GM12872 (cell line): ENCODE data around the gene ZBTB7A.

Experiments used
- TF ChIP-seq, protein P1 (sequence below): IDR thresholded peaks from 3 replicates; pipeline ENCODE4 v1.5.1; 2011; ENCODE audit warnings: low read depth, mild to moderate bottlenecking, low read length, moderate library complexity; ENCODE audit not compliant: insufficient read depth

ZBTB7A gene

GRCh38 chr19:4069331-4069959 lies 2.7 kb upstream of the ZBTB7A start:
- TF ChIP-seq, protein P1, sequence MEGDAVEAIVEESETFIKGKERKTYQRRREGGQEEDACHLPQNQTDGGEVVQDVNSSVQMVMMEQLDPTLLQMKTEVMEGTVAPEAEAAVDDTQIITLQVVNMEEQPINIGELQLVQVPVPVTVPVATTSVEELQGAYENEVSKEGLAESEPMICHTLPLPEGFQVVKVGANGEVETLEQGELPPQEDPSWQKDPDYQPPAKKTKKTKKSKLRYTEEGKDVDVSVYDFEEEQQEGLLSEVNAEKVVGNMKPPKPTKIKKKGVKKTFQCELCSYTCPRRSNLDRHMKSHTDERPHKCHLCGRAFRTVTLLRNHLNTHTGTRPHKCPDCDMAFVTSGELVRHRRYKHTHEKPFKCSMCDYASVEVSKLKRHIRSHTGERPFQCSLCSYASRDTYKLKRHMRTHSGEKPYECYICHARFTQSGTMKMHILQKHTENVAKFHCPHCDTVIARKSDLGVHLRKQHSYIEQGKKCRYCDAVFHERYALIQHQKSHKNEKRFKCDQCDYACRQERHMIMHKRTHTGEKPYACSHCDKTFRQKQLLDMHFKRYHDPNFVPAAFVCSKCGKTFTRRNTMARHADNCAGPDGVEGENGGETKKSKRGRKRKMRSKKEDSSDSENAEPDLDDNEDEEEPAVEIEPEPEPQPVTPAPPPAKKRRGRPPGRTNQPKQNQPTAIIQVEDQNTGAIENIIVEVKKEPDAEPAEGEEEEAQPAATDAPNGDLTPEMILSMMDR = no peak

GRCh38 chr19:4068047-4068966 lies 1.6 kb upstream of the ZBTB7A start:
- TF ChIP-seq, protein P1 = no peak

GRCh38 chr19:4067396-4068046 lies 822 bp upstream of the ZBTB7A start:
- TF ChIP-seq, protein P1 = no peak

- TF ChIP-seq, protein P1 = no peak
These were observed 508 bp downstream of the ZBTB7A start for GRCh38 chr19:4066176-4066606.

DNA sequence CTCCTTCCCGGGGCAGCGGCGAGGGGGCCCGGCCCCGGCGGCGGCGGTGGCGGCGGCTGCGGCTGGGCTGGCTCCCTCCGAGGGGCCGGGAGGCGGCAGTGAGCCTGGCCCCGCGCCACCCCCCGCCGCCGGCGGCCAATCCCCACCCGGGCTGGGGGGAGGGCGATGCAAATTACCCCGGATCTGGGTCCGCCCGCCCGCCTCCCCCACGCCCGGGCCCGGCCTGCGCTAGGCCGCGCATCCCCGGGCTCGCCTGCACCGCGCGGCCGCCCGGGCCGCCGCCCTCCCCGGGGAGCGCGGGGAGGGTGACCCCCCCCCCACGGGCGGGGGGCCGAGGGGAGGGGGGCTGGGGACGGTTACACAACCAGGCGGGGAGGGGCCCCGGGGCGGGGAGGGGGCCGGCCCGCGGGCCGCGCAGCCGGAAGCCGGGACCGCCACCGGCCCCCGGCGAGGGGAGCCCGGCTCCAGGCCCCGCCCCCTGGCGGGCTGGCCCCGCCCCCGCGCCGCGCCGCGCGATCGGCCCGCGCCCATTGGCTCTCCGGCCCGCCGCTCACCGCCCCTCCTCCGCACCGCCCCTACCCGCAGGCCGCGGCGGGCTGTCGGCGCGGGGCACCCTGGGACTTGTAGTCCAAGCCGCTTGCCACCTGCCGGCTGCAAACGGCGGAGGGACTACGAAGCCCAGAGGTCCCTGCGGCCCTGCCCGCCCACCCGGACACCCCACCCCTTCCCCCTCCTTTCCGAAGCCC lies 1.1 kb downstream of the ZBTB7A start:
- TF ChIP-seq, protein P1 = no peak

DNA sequence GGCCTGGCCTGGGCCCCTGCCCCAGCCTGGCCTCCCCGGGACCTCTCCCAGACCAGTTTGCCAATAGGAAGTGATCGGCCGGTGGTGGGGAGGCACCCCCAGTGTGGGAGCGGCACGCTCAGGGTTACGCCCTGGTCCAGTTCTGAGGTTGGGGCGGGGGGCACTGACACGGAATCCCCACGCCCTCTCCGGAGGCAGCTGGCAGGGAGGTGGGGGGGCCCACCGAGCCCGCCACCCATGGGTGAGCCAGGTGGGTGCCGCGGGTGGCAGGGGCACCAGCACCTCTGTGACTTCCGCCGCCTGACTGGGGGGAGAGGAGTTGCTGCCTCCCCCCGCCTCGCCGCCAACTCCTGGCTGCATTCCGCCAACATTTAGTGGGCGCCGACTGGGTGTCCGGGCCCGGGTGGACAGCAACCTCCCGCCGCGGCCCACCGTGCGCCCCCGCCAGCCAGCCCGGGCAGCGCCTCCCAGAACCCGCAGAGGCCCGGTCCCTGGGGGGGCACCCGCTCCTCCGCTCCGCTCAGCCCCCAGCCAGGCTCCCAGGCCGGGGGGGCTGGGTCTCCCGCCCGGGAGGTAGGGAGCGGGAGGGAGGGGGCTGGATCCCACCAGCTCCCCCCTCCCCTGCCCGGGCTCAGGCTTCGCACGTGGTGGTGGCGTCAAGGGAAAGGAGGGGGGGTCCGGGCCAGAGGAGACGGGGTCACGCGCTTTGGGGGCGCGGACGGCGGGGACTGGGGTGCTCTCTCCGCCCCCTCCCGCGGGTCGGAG lies 2.0 kb downstream of the ZBTB7A start:
- TF ChIP-seq, protein P1 = no peak
